K562 (cell line): ENCODE data around the gene ZFYVE21. TPM values are rescaled to one million over a fixed set of nuclear protein-coding genes. Genes with fewer than 3 reads are reported as not detected.

Experiments used
- ATAC-seq: fragments of 200-7000 bp; cut with Tn5 transposase; 3 replicates; pipeline ENCODE4 v1.9.1; 2020; ENCODE audit warnings: moderate library complexity
- BruUV-seq: library from RNA; stranded (reverse); fragments of 400-500 nt; replicated peaks from 2 replicates; lab custom pipeline; 2021; lab: Mats Ljungman, UMichigan
- CTCF ChIA-PET: fragments of 300-600 bp; formaldehyde crosslinking; extraction: SDS; loops from one replicate; lab custom pipeline; 2021; ENCODE audit warnings: low intra/inter-chr PET ratio; lab: Yijun Ruan, JAX
- POLR2A ChIA-PET: fragments of 300-600, 350-650 bp; sonication (Branson Sonifier 250); formaldehyde crosslinking; extraction: SDS; loops from one replicate; lab custom pipeline; 2021; ENCODE audit warnings: antibody characterized with exemption, inconsistent platforms; lab: Yijun Ruan, JAX
- DNase-seq, 4 experiments: peaks; one replicate each; pipeline versions ENCODE4 v3.0.0 to v3.0.0-alpha.2; 2011 to 2018; ENCODE audit warnings: low spot score in 3 of 4, mixed read lengths in 3 of 4; ENCODE audit errors: extremely low read depth in 1 of 4
- FAIRE-seq: peaks from 2 replicates; lab custom pipeline; 2011; peaks lifted over from hg19 to GRCh38; lab: Jason Lieb, UNC
- H2AFZ ChIP-seq: 2 replicates; pipeline ENCODE4 v1.6.0; 2011; ENCODE audit warnings: low read depth, low read length, control low read depth, inconsistent platforms
- H3K27ac ChIP-seq: fragments of 200-600 bp; 3 replicates; pipeline ENCODE4 v1.8.0; 2011; ENCODE audit warnings: low read depth, mild to moderate bottlenecking, control low read depth, inconsistent platforms, low read length, moderate library complexity, mixed read lengths; ENCODE audit errors: extremely low read depth
- H3K27me3 ChIP-seq, 2 experiments: fragments of 300-600 bp in 1 of 2; 2 replicates in 1 of 2; 3 replicates in 1 of 2; pipeline versions ENCODE4 v1.6.0 to v1.8.0; 2011; ENCODE audit warnings: inconsistent platforms in 2 of 2, low read length in 2 of 2, mild to moderate bottlenecking in 1 of 2, mixed read lengths in 1 of 2, moderate library complexity in 1 of 2; ENCODE audit not compliant: control insufficient read depth in 2 of 2, insufficient read depth in 2 of 2
- H3K36me3 ChIP-seq: fragments of 300-600 bp; 3 replicates; pipeline ENCODE4 v1.8.0; 2011; ENCODE audit warnings: mild to moderate bottlenecking, low read length, inconsistent platforms; ENCODE audit not compliant: control insufficient read depth, insufficient read depth
- H3K4me1 ChIP-seq, 2 experiments: fragments of 200-600 bp in 1 of 2; replicated peaks in 1 of 2; 2 replicates in 1 of 2; 3 replicates in 1 of 2; pipeline versions ENCODE4 v1.5.1 to v1.8.0; 2011; ENCODE audit warnings: inconsistent platforms in 2 of 2, low read length in 2 of 2, mild to moderate bottlenecking in 1 of 2, mixed read lengths in 1 of 2, moderate library complexity in 1 of 2; ENCODE audit not compliant: control insufficient read depth in 2 of 2, insufficient read depth in 2 of 2
- H3K4me2 ChIP-seq: 2 replicates; pipeline ENCODE4 v1.6.1; 2011; ENCODE audit warnings: low read length, control low read depth, inconsistent platforms, mixed read lengths; ENCODE audit not compliant: insufficient read depth
- H3K4me3 ChIP-seq: fragments of 200-600 bp; sonication (generic), shearing (Covaris generic); 2 replicates; pipeline ENCODE4 v1.5.1; 2016; ENCODE audit warnings: control low read depth, inconsistent platforms
- H3K79me2 ChIP-seq: fragments of 200-600 bp; 3 replicates; pipeline ENCODE4 v1.8.0; 2011; ENCODE audit warnings: low read length, inconsistent platforms; ENCODE audit not compliant: control insufficient read depth, insufficient read depth
- H3K9ac ChIP-seq, 2 experiments: 2 replicates each; pipeline versions ENCODE4 v1.6.0 to v1.6.1; 2011; ENCODE audit warnings: low read depth in 2 of 2, low read length in 2 of 2, control low read depth in 1 of 2, inconsistent platforms in 1 of 2, mild to moderate bottlenecking in 1 of 2, mixed read lengths in 1 of 2; ENCODE audit not compliant: insufficient read depth in 1 of 2
- H3K9me1 ChIP-seq: one replicate; pipeline ENCODE4 v1.6.0; 2011; ENCODE audit warnings: inconsistent platforms, mild to moderate bottlenecking, low read length, moderate library complexity; ENCODE audit not compliant: control insufficient read depth, insufficient read depth
- H3K9me3 ChIP-seq: replicated peaks from 2 replicates; pipeline ENCODE4 v1.5.1; 2011; ENCODE audit warnings: low read depth, low read length, inconsistent platforms; ENCODE audit not compliant: control insufficient read depth, insufficient read depth
- H4K20me1 ChIP-seq: replicated peaks from 2 replicates; pipeline ENCODE4 v1.6.1; 2011; ENCODE audit warnings: low read length, inconsistent platforms, mixed read lengths; ENCODE audit not compliant: control insufficient read depth, insufficient read depth
- DDX20 ChIP-seq: fragments of 450-650 bp; IDR thresholded peaks from 2 replicates; pipeline ENCODE4 v1.6.1; 2016; ENCODE audit warnings: missing genetic modification characterization, low read depth, mild to moderate bottlenecking, missing compliant biosample characterization, moderate library complexity
- MTA3 ChIP-seq: fragments of 450-650 bp; formaldehyde crosslinking; IDR thresholded peaks from 2 replicates; pipeline ENCODE4 v1.6.1; 2017; ENCODE audit warnings: mild to moderate bottlenecking, borderline replicate concordance
- MYNN ChIP-seq, 2 experiments: sonication (generic); formaldehyde crosslinking in 1 of 2; IDR thresholded peaks; 2 replicates each; pipeline versions ENCODE4 v1.5.0 to v1.6.1; 2016 to 2020; ENCODE audit warnings: antibody characterized with exemption in 1 of 2, missing genetic modification reagents in 1 of 2
- PATZ1 ChIP-seq: fragments of 250-450 bp; sonication (Bioruptor Pico); IDR thresholded peaks from 2 replicates; pipeline ENCODE4 v1.5.0; 2020; ENCODE audit warnings: mild to moderate bottlenecking, borderline replicate concordance
- REST ChIP-seq, 2 experiments: fragments of 450-650 bp; formaldehyde crosslinking in 1 of 2; IDR thresholded peaks; 2 replicates each; pipeline versions ENCODE4 v1.4.0 to v1.6.1; 2014 to 2020; ENCODE audit warnings: mild to moderate bottlenecking in 2 of 2, borderline replicate concordance in 1 of 2, low read depth in 1 of 2
- STAT5B ChIP-seq: fragments of 250-450 bp; sonication (Bioruptor Pico); IDR thresholded peaks from 2 replicates; pipeline ENCODE4 v1.8.0; 2021; ENCODE audit warnings: mild to moderate bottlenecking, inconsistent platforms
- ZNF655 ChIP-seq: fragments of 250-450 bp; sonication (Bioruptor Pico); IDR thresholded peaks from 2 replicates; pipeline ENCODE4 v1.5.0; 2021
- WGBS: fragments of 100-300 bp; shearing (Covaris generic); methylation state at CpG from one replicate; pipeline ENCODE4 v1.1.6; 2016; ENCODE audit warnings: low coverage, mixed read lengths; ENCODE audit not compliant: insufficient coverage; ENCODE audit errors: missing lambda C conversion rate; 5-methylcytosine and 5-hydroxymethylcytosine counted together
- in situ Hi-C: fragments of 300-500 bp; cut with MboI; formaldehyde crosslinking; loops from 4 replicates; pipeline ENCODE4 v1.15.0; 2018; ENCODE audit warnings: inconsistent platforms, mixed read lengths
- intact Hi-C: fragments of 100-400 bp; cut with micrococcal nuclease; formaldehyde crosslinking; loops from 2 replicates; pipeline ENCODE4 v1.14.2; 2022
- polyA plus RNA-seq, 8 experiments: library from polyadenylated mRNA; depleted of rRNA in 4 of 8; stranded (reverse) in 5 of 8; unstranded in 3 of 8; fragments of >200 nt; fragmentation: Nextera tagmentation in 2 of 8; fragmentation: Illumina TruSeq in 1 of 8; extraction: Ambion mirVana in 2 of 8; extraction: Trizol in 1 of 8; gene quantifications; 2 replicates each; pipeline versions ENCODE4 v1.2.1 to v1.2.3, GENCODE V29; 2011 to 2014; ENCODE audit warnings: inconsistent platforms in 1 of 8, missing spikeins in 1 of 8
- total RNA-seq, 7 experiments: library from RNA; depleted of rRNA in 6 of 7; stranded (reverse); fragments of >200 nt in 6 of 7; fragmentation: Illumina TruSeq in 2 of 7; extraction: Trizol in 2 of 7; gene quantifications; 2 replicates each; pipeline versions ENCODE4 v1.2.1 to v1.2.3, GENCODE V29; 2011 to 2021; ENCODE audit warnings: low replicate concordance in 1 of 7

ZFYVE21 gene
- total and polyA plus RNA-seq, 9 of the 15 experiments (the other 6 are each of a cell fraction or from before 2014, with no cell fraction given) = 0.90 to 23.1 (median 15.6) TPM

GRCh38 chr14:103738701-103739451, 23.3 kb downstream of the ZFYVE21 start (continued):
- TF ChIP-seq PATZ1 (CRISPR knock-in tag) (no peak), ZNF655 (no peak), MYNN (IDR thresholded peaks at IDR 0.05) (no peak), MYNN (CRISPR knock-in tag; IDR thresholded peaks at IDR 0.05) (no peak)

- DNase-seq (no peak), FAIRE-seq (no peak), ATAC-seq (no peak)
- POLR2A ChIA-PET = interaction anchor here (1.2 kb wide), 1 partner anchor 24 kb away, joined by 3 read pairs; the partner anchor contains the start of genes XRCC3 and ZFYVE21
- Histone ChIP-seq H3K4me1 (peaks cover 0 to 10% of the 10 kb centered on the region in 2 experiments; a peak in 3 of 5 replicates), H3K79me2 (no peaks in the 10 kb centered on the region), H3K4me3 (no peak overlapping the region), H3K9ac (peak overlapping the region in 1 of 2 experiments; percentile 17; a peak in 1 of 4 replicates), H3K27me3 (peaks cover 0 to 19% of the 10 kb centered on the region in 2 experiments; a peak in 2 of 5 replicates), H2AFZ (no peak overlapping the region), H3K36me3 (no peaks in the 10 kb centered on the region), H4K20me1 (no peaks in the 10 kb centered on the region), H3K27ac (no peak overlapping the region), H3K9me3 (no peaks in the 10 kb centered on the region), H3K9me1 (no peaks in the 10 kb centered on the region), H3K4me2 (no peak overlapping the region)
- BruUV-seq = no TSS peak
- in situ Hi-C loops = no loop called here
- intact Hi-C loops = no loop called here
- CTCF ChIA-PET = no interaction called here
- 27% methylated on average over 3 of the region's 6 CpGs for WGBS
- TF ChIP-seq STAT5B (CRISPR knock-in tag) (no peak), MTA3 (no peak), REST (IDR thresholded peaks at IDR 0.05; ENCODE audit: borderline replicate concordance) (no peak), REST (CRISPR knock-in tag; IDR thresholded peaks at IDR 0.05; ENCODE audit: low read depth) (no peak), DDX20 (no peak)
Measured at GRCh38 chr14:103739466-103739792, 23.8 kb downstream of the ZFYVE21 start.
